Hepatocyte (in vitro differentiated cells): ENCODE results near the gene ZC3H4. TPM values are rescaled to one million over a fixed set of nuclear protein-coding genes. Genes with fewer than 3 reads are reported as not detected.

Experiments
- DNase-seq: peaks from one replicate; pipeline ENCODE4 v3.0.0-alpha.2; 2016; ENCODE audit warnings: low spot score
- H2AFZ ChIP-seq: fragments of 200-600 bp; sonication (generic); 2 replicates; pipeline ENCODE4 v1.6.0; 2016; ENCODE audit warnings: antibody characterized with exemption, mild to moderate bottlenecking
- H3K27ac ChIP-seq: fragments of 200-600 bp; sonication (generic); 2 replicates; pipeline ENCODE4 v1.5.1; 2016; ENCODE audit warnings: mild to moderate bottlenecking
- H3K27me3 ChIP-seq: fragments of 200-600 bp; sonication (generic); 2 replicates; pipeline ENCODE4 v1.6.1; 2016
- H3K36me3 ChIP-seq: fragments of 200-600 bp; sonication (generic); replicated peaks from 2 replicates; pipeline ENCODE4 v1.5.1; 2016; ENCODE audit warnings: low read depth; ENCODE audit not compliant: insufficient read depth
- H3K4me1 ChIP-seq: fragments of 200-600 bp; sonication (generic); 2 replicates; pipeline ENCODE4 v1.5.1; 2016; ENCODE audit warnings: mild to moderate bottlenecking, moderate library complexity; ENCODE audit not compliant: insufficient read depth
- H3K4me2 ChIP-seq: fragments of 200-600 bp; sonication (generic); 2 replicates; pipeline ENCODE4 v1.6.0; 2016
- H3K4me3 ChIP-seq: fragments of 200-600 bp; sonication (generic); 2 replicates; pipeline ENCODE4 v1.5.1; 2016; ENCODE audit warnings: mild to moderate bottlenecking
- H3K79me2 ChIP-seq: fragments of 200-600 bp; sonication (generic); 2 replicates; pipeline ENCODE4 v1.6.0; 2017; ENCODE audit warnings: mild to moderate bottlenecking
- H3K9me2 ChIP-seq: fragments of 200-600 bp; sonication (generic); replicated peaks from 2 replicates; pipeline ENCODE4 v1.6.0; 2017; ENCODE audit warnings: mild to moderate bottlenecking; ENCODE audit not compliant: insufficient read depth
- H3K9me3 ChIP-seq: fragments of 200-600 bp; sonication (generic); 2 replicates; pipeline ENCODE4 v1.5.1; 2016; ENCODE audit warnings: low read depth, mild to moderate bottlenecking
- H4K20me1 ChIP-seq: fragments of 200-600 bp; sonication (generic); 2 replicates; pipeline ENCODE4 v1.6.0; 2016; ENCODE audit warnings: mild to moderate bottlenecking; ENCODE audit not compliant: insufficient read depth, poor library complexity, severe bottlenecking
- CTCF ChIP-seq: fragments of 200-600 bp; sonication (generic); IDR thresholded peaks from 2 replicates; pipeline ENCODE4 v1.5.1; 2016; ENCODE audit warnings: antibody characterized with exemption, mild to moderate bottlenecking; ENCODE audit not compliant: poor library complexity
- EZH2 ChIP-seq: fragments of 200-600 bp; sonication (generic); IDR thresholded peaks from 2 replicates; pipeline ENCODE4 v1.6.1; 2016; ENCODE audit warnings: antibody characterized with exemption, mild to moderate bottlenecking, borderline replicate concordance
- EZH2phosphoT487 ChIP-seq: fragments of 200-600 bp; sonication (generic); IDR thresholded peaks from one replicate; pipeline ENCODE4 v1.6.1; 2018; ENCODE audit warnings: antibody characterized with exemption, mild to moderate bottlenecking, low read depth, moderate library complexity; ENCODE audit not compliant: unreplicated experiment, severe bottlenecking
- WGBS: methylation state at CpG from one replicate; pipeline ENCODE4 v1.1.6; 2016; ENCODE audit warnings: low lambda C conversion rate; ENCODE audit errors: missing lambda C conversion rate; 5-methylcytosine and 5-hydroxymethylcytosine counted together
- polyA plus RNA-seq: library from polyadenylated mRNA; unstranded; fragments of >200 nt; fragmentation: Nextera tagmentation; extraction: Ambion mirVana; gene quantifications from 2 replicates; pipeline ENCODE4 v1.2.1, GENCODE V29; 2016
- total RNA-seq: library from RNA; depleted of rRNA; stranded (reverse); fragments of >200 nt; gene quantifications from 2 replicates; pipeline ENCODE4 v1.2.3, GENCODE V29; 2014

Gene ZC3H4
- total and polyA plus RNA-seq, 2 experiments from 2014 or later = 4.3 to 13.1 TPM

- Histone ChIP-seq H3K4me3 (no peak overlapping the region), H3K4me2 (no peak overlapping the region), H3K9me3 (no peaks in the 10 kb centered on the region), H3K4me1 (peaks cover 18% of the 10 kb centered on the region), H2AFZ (no peak overlapping the region), H3K27ac (no peak overlapping the region), H3K36me3 (no peaks in the 10 kb centered on the region), H3K27me3 (peaks cover 48% of the 10 kb centered on the region), H3K79me2 (no peaks in the 10 kb centered on the region), H4K20me1 (no peaks in the 10 kb centered on the region), H3K9me2 (no peaks in the 10 kb centered on the region)
- WGBS = 61% methylated on average over 13 of the region's 13 CpGs
- no peak for DNase-seq
- TF ChIP-seq EZH2 = no peak
- no peak for TF ChIP-seq CTCF
- no peak for TF ChIP-seq EZH2phosphoT487
Observed at GRCh38 chr19:47018923-47019322, 94.7 kb downstream of the ZC3H4 start.

Other genes with a start within 250 kb of the ZC3H4 start
- 0.20 and 0.23 TPM in 2 replicates for gene NPAS1, start 93.9 kb downstream of the ZC3H4 start, total RNA-seq
- 4.5 and 5.5 TPM in 2 replicates for gene NPAS1, start 93.9 kb downstream of the ZC3H4 start, polyA plus RNA-seq
- gene TMEM160, start 65.2 kb downstream of the ZC3H4 start, total RNA-seq = 21.1 and 31.0 TPM in 2 replicates
- 71.7 and 91.7 TPM in 2 replicates for gene TMEM160, start 65.2 kb downstream of the ZC3H4 start, polyA plus RNA-seq
- 90.3 and 112 TPM in 2 replicates for gene SAE1, start 17.1 kb upstream of the ZC3H4 start, total RNA-seq
- 97.2 and 98.8 TPM in 2 replicates for gene SAE1, start 17.1 kb upstream of the ZC3H4 start, polyA plus RNA-seq
- 8.0 and 9.9 TPM in 2 replicates for gene BBC3, start 117.4 kb upstream of the ZC3H4 start, total RNA-seq
- gene BBC3, start 117.4 kb upstream of the ZC3H4 start, polyA plus RNA-seq = 14.7 and 22.0 TPM in 2 replicates
- gene CCDC9, start 142.7 kb upstream of the ZC3H4 start, total RNA-seq = 5.2 and 7.9 TPM in 2 replicates
- 13.0 and 19.6 TPM in 2 replicates for gene CCDC9, start 142.7 kb upstream of the ZC3H4 start, polyA plus RNA-seq
- gene INAFM1, start 161.1 kb upstream of the ZC3H4 start, total RNA-seq = 1.7 and 1.9 TPM in 2 replicates
- gene INAFM1, start 161.1 kb upstream of the ZC3H4 start, polyA plus RNA-seq = 11.9 and 13.8 TPM in 2 replicates
- 0.43 and 0.96 TPM in 2 replicates for gene C5AR1, start 196.1 kb upstream of the ZC3H4 start, total RNA-seq
- gene C5AR1, start 196.1 kb upstream of the ZC3H4 start, polyA plus RNA-seq = 0.99 and 3.2 TPM in 2 replicates
- gene C5AR2, start 218.4 kb upstream of the ZC3H4 start, total RNA-seq = 0.53 TPM in 1 of 2 replicates, not detected in the other
- 0.24 TPM in 1 of 2 replicates, not detected in the other for gene C5AR2, start 218.4 kb upstream of the ZC3H4 start, polyA plus RNA-seq
- 9.3 and 10.7 TPM in 2 replicates for gene DHX34, start 235.5 kb upstream of the ZC3H4 start, total RNA-seq
- gene DHX34, start 235.5 kb upstream of the ZC3H4 start, polyA plus RNA-seq = 17.6 and 18.2 TPM in 2 replicates